ENCODE results near the gene ADAMTSL2.

GRCh38 chr9:133547116-133547515 is 12.6 kb downstream of the ADAMTSL2 start:
- TF ChIP-seq SREBF2 (IDR thresholded peaks at IDR 0.05) (no peak), SMC3 (IDR thresholded peaks at IDR 0.05) (no peak), CBX2 (IDR thresholded peaks at IDR 0.05; ENCODE audit: borderline replicate concordance, low read depth) (no peak), REST (IDR thresholded peaks at IDR 0.05) (no peak), CTCF (IDR thresholded peaks at IDR 0.05) (no peak), ESRRA (IDR thresholded peaks at IDR 0.05; ENCODE audit: borderline replicate concordance, low read length) (no peak), ZNF302 (CRISPR knock-in tag; IDR thresholded peaks at IDR 0.05) (no peak), POLR2A (IDR thresholded peaks at IDR 0.05; ENCODE audit: low read length) (no peak), CHD2 (IDR thresholded peaks at IDR 0.05; ENCODE audit: low read length, partially characterized antibody) (no peak), MAX (IDR thresholded peaks at IDR 0.05) (no peak), USF2 (IDR thresholded peaks at IDR 0.05) (no peak)
